Right hindlimb (tissue), 1 donor: ENCODE measurements around the gene CTSC.

Experiments
- DNase-seq: peaks from one replicate; pipeline ENCODE4 v3.0.0-alpha.2; 2018

CTSC gene

GRCh38 chr11:88337181-88337986 is at the start of gene CTSC:
CTSC (minus strand) TSS chr11:88337736; CDS start chr11:88337672, 64 bp downstream.
- peak; percentile 93 for DNase-seq

- no peak for DNase-seq
Observed at GRCh38 chr11:88384669-88385005, 47.1 kb upstream of the CTSC start.

GRCh38 chr11:88384004-88384668 is 46.6 kb upstream of the CTSC start:
- no peak for DNase-seq

- no peak for DNase-seq
Observed at GRCh38 chr11:88383447-88383846, 45.9 kb upstream of the CTSC start.

GRCh38 chr11:88379130-88379529 is 41.6 kb upstream of the CTSC start:
- no peak for DNase-seq

- DNase-seq: no peak
Observed at GRCh38 chr11:88378422-88379066, 41.0 kb upstream of the CTSC start.

- no peak for DNase-seq
Observed at GRCh38 chr11:88377646-88378045, 40.1 kb upstream of the CTSC start.

- no peak for DNase-seq
Observed at GRCh38 chr11:88377144-88377543, 39.6 kb upstream of the CTSC start.

GRCh38 chr11:88375927-88376470 is 38.5 kb upstream of the CTSC start:
- no peak for DNase-seq

GRCh38 chr11:88370782-88371181 is 33.2 kb upstream of the CTSC start:
- DNase-seq: no peak

- no peak for DNase-seq
Observed at GRCh38 chr11:88367310-88367709, 29.8 kb upstream of the CTSC start.

GRCh38 chr11:88363648-88364065 is 26.1 kb upstream of the CTSC start:
- no peak for DNase-seq

- no peak for DNase-seq
Observed at GRCh38 chr11:88363004-88363403, 25.5 kb upstream of the CTSC start.

- DNase-seq: no peak
Observed at GRCh38 chr11:88360141-88360540, 22.6 kb upstream of the CTSC start.

GRCh38 chr11:88359541-88359940 is 22.0 kb upstream of the CTSC start:
- no peak for DNase-seq

GRCh38 chr11:88359114-88359513 is 21.6 kb upstream of the CTSC start:
- no peak for DNase-seq

- DNase-seq: no peak
Observed at GRCh38 chr11:88358040-88358431, 20.5 kb upstream of the CTSC start.

GRCh38 chr11:88357323-88358039 is 19.9 kb upstream of the CTSC start:
- no peak for DNase-seq

GRCh38 chr11:88355887-88356286 is 18.4 kb upstream of the CTSC start:
- DNase-seq: no peak

GRCh38 chr11:88354912-88355311 is 17.4 kb upstream of the CTSC start:
- DNase-seq: no peak

- no peak for DNase-seq
Observed at GRCh38 chr11:88353835-88354496, 16.4 kb upstream of the CTSC start.

- DNase-seq: no peak
Observed at GRCh38 chr11:88353386-88353785, 15.8 kb upstream of the CTSC start.

GRCh38 chr11:88352139-88352538 is 14.6 kb upstream of the CTSC start:
- no peak for DNase-seq
